Chondrocyte (in vitro differentiated cells): ENCODE results near the gene GSE1. TPM values are rescaled to one million over a fixed set of nuclear protein-coding genes. Genes with fewer than 3 reads are reported as not detected.

Experiments used
- DNase-seq: peaks from one replicate; pipeline ENCODE4 v3.0.0; 2021; ENCODE audit warnings: mixed read lengths, low spot score
- H3K27ac Mint-ChIP-seq: one replicate; pipeline ENCODE4 v1.8.0; 2021; ENCODE audit warnings: mild to moderate bottlenecking, moderate library complexity, mixed read lengths; ENCODE audit not compliant: unreplicated experiment
- H3K27me3 Mint-ChIP-seq: 2 replicates; pipeline ENCODE4 v1.8.0; 2021; ENCODE audit warnings: low read depth, mixed read lengths
- H3K36me3 Mint-ChIP-seq: 2 replicates; pipeline ENCODE4 v1.8.0; 2021; ENCODE audit warnings: low read depth, mixed read lengths
- H3K4me1 Mint-ChIP-seq: 2 replicates; pipeline ENCODE4 v1.8.0; 2021; ENCODE audit warnings: low read depth, mild to moderate bottlenecking, mixed read lengths
- H3K4me3 Mint-ChIP-seq: one replicate; pipeline ENCODE4 v1.8.0; 2021; ENCODE audit warnings: mild to moderate bottlenecking, moderate library complexity, mixed read lengths; ENCODE audit not compliant: unreplicated experiment
- H3K9me3 Mint-ChIP-seq: 2 replicates; pipeline ENCODE4 v1.8.0; 2021; ENCODE audit warnings: low read depth, mixed read lengths
- total RNA-seq: library from RNA; stranded (reverse); gene quantifications from 3 replicates; pipeline ENCODE4 v1.2.1, GENCODE V29; 2021
- TF ChIP-seq, protein P1 (sequence below): fragments of 200-600 bp; sonication (generic); IDR thresholded peaks from 2 replicates; pipeline ENCODE4 v1.5.0; 2021; ENCODE audit warnings: antibody characterized with exemption, mild to moderate bottlenecking, moderate library complexity

GSE1 gene
- total RNA-seq, 1 donor from 2014 or later, result 22.6 TPM

DNA sequence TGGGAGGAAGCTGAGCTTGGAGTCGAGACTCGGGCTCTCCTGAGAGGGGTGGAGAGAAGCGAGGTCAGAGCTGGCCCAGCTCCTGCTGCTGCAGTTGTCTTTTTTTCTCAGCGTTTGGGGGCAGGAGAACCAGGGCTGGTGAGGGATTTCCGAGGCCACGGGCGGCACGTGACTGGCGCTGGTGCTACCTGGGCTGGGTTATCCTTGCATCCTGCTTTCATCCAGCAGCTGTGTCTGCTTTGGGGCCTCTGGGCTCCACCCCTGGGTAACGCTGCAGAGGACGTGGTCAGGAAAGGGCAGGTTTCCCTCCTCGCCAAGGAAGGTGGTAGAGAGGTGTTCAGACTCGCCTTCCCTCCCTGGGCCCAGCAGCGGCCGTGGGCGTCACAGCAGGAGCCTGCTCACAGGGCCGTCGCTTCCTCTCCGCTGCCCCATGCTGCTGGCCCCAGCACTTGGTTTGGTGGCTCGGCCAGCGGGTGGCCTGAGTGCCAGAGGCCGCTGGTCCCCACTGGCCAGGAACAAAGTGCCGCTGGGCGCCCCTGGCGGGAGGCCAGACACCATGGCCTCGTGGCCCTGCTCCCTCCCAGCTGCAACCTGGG, 22.5 kb downstream of the GSE1 start:
- Mint-ChIP-seq H3K36me3 (no peaks in the 10 kb centered on the region), H3K27ac (no peak overlapping the region), H3K4me1 (peaks cover 3% of the 10 kb centered on the region), H3K27me3 (no peaks in the 10 kb centered on the region), H3K9me3 (no peaks in the 10 kb centered on the region), H3K4me3 (no peak overlapping the region)
- TF ChIP-seq, protein P1, sequence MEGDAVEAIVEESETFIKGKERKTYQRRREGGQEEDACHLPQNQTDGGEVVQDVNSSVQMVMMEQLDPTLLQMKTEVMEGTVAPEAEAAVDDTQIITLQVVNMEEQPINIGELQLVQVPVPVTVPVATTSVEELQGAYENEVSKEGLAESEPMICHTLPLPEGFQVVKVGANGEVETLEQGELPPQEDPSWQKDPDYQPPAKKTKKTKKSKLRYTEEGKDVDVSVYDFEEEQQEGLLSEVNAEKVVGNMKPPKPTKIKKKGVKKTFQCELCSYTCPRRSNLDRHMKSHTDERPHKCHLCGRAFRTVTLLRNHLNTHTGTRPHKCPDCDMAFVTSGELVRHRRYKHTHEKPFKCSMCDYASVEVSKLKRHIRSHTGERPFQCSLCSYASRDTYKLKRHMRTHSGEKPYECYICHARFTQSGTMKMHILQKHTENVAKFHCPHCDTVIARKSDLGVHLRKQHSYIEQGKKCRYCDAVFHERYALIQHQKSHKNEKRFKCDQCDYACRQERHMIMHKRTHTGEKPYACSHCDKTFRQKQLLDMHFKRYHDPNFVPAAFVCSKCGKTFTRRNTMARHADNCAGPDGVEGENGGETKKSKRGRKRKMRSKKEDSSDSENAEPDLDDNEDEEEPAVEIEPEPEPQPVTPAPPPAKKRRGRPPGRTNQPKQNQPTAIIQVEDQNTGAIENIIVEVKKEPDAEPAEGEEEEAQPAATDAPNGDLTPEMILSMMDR, result no peak
- no peak for DNase-seq

DNA sequence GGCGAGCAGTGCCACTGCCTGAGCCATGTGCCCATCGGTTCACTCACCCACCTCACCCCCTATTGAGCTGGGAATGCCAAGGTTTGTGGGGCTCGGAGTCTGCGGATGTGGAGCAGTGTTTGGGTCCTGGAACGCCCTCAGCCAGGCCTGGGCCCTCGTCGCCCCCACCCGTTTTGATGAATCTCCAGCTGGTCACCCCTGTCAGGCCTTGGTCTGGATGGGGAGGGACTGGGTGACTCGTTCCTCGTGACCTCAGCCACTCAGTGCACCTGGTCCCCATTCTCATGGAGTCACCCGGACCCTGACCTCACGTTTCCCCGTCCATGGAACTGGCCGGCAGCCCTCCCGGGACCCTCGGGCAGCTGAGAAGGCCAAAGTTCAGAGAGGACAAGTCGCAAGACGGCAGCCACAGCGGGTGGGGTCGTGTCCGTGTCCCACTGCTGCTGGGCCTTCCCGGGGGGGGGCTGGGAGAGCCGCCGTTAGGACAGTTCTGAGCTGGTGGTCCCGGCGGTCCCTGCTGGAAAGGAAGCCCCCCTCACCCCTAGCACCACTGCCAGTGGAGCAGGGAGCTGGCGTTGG, 23.2 kb downstream of the GSE1 start:
- TF ChIP-seq, protein P1, result no peak
- no peak for DNase-seq
- Mint-ChIP-seq H3K36me3 (no peaks in the 10 kb centered on the region), H3K4me3 (no peak overlapping the region), H3K27me3 (no peaks in the 10 kb centered on the region), H3K9me3 (no peaks in the 10 kb centered on the region), H3K4me1 (peaks cover 3% of the 10 kb centered on the region), H3K27ac (no peak overlapping the region)

DNA sequence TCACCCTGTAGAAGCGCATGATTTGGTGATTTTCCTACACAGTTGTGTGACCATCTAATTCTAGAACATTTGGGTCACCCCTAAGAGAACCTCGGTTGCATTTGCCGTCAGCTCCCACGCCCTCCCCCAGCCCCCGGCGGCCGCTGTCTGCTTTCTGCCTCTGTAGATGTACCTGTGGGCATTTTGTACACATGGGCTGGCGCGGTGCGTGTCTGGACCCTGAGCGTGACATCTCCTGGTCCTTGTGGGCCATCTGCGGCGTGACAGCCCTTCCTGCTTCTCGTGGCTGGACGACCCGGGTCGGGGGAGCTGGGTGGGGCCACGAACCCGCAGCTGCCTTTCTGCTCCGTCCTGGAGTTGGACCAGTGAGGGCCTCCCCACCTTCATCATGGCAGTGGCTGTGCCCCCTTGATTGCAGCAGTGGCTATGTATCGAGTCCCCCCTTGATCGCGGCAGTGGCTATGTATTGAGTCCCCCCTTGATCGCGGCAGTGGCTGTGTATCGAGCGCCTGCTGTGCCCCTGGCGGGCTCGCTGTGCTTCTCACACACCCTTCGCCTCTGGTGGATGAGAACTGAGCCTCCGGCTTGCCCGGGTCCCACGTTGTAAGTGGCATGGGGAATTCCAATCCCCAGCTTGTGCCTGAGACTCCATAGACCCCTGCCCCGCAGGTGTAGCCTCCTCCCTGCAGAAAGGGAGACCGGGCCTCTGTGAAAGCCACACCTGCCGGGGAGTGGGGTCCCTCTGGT, 24.1 kb downstream of the GSE1 start:
- no peaks in the 10 kb centered on the region for H3K9me3 Mint-ChIP-seq
- no peaks in the 10 kb centered on the region for H3K36me3 Mint-ChIP-seq
- no peak overlapping the region for H3K27ac Mint-ChIP-seq
- no peak overlapping the region for H3K4me3 Mint-ChIP-seq
- H3K4me1 Mint-ChIP-seq, result peaks cover 3% of the 10 kb centered on the region
- DNase-seq, result no peak
- no peaks in the 10 kb centered on the region for H3K27me3 Mint-ChIP-seq
- TF ChIP-seq, protein P1, result no peak

DNA sequence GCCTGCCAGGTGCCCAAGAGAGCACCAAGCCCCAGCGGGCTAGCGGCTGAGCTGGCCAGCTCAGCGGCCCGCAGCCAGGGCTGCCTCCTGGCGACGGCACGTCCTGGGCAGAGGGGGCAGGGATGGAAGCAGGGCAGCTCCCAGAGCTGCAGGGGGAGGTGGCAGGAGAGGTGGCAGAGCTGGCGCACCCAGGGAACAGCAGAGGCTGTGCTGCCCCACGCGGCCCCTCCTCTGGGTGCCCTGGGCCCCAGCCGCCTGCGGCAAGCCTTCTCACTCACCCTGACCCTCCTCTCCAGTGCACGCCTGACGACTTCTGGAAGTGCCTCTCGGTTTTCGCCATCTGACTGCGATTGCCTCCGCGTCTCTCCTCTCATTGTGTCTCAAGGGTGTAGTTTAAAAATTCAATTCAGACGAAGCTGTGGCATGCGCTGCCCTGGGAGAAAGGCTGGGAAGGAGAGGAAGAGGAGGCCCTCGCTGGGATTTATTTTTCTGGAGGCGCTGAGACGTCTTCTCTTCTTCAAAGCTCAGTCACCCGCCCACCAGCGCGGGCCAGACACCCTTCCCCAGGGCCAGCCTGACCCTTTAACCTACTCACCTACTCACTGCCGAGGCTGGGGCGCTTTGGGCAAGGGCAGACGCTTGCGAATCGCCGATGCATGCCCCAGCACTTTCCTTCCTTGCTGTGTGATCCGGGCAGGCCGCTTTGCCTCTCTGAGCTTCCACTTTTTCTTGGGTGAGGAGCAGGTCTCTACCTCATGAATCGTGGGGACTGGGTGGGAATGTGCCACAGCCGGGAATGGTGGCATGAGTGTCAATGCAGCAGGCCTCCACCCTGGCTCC, 24.9 kb downstream of the GSE1 start:
- Mint-ChIP-seq H3K36me3 (no peaks in the 10 kb centered on the region), H3K4me3 (no peak overlapping the region), H3K27me3 (no peaks in the 10 kb centered on the region), H3K4me1 (peaks cover 3% of the 10 kb centered on the region), H3K27ac (no peak overlapping the region), H3K9me3 (no peaks in the 10 kb centered on the region)
- no peak for DNase-seq
- TF ChIP-seq, protein P1, result no peak
